ENCODE results near the gene LEO1.
A peak's percentile ranks its signal among the peaks of the same experiment; 100 is the strongest.

The LEO1 gene

GRCh38 chr15:51971375-51972133, at the start of gene LEO1:
Gene LEO1, minus strand, starts transcription at chr15:51971778. Its CDS starts 33 bp downstream, at chr15:51971745.
- DNase-seq (ENCODE audit: low spot score), result peak; percentile 95

- peak; percentile 86 for DNase-seq (ENCODE audit: low spot score)
These were observed 49.6 kb upstream of the LEO1 start for GRCh38 chr15:52021128-52021671.

- no peak for DNase-seq (ENCODE audit: low spot score)
These were observed 48.9 kb upstream of the LEO1 start for GRCh38 chr15:52020221-52021085.

GRCh38 chr15:52019394-52020220, 48.0 kb upstream of the LEO1 start:
- DNase-seq (ENCODE audit: low spot score), result peak; percentile 87

GRCh38 chr15:52018693-52019393, 47.3 kb upstream of the LEO1 start, which contains the start of gene MAPK6:
Gene MAPK6, plus strand, starts transcription at chr15:52019219. Its CDS starts 27,242 bp downstream, at chr15:52046461.
- DNase-seq (ENCODE audit: low spot score), result peak; percentile 83

- DNase-seq (ENCODE audit: low spot score), result no peak
These were observed 46.7 kb upstream of the LEO1 start for GRCh38 chr15:52018244-52018643.

- DNase-seq (ENCODE audit: low spot score), result no peak
These were observed 44.7 kb upstream of the LEO1 start for GRCh38 chr15:52016316-52016715.

- DNase-seq (ENCODE audit: low spot score), result no peak
These were observed 43.0 kb upstream of the LEO1 start for GRCh38 chr15:52014616-52015015.

GRCh38 chr15:52013151-52013791, 41.7 kb upstream of the LEO1 start:
- peak; percentile 75 for DNase-seq (ENCODE audit: low spot score)

- no peak for DNase-seq (ENCODE audit: low spot score)
These were observed 40.6 kb upstream of the LEO1 start for GRCh38 chr15:52012210-52012609.

- no peak for DNase-seq (ENCODE audit: low spot score)
These were observed 40.1 kb upstream of the LEO1 start for GRCh38 chr15:52011711-52012144.

GRCh38 chr15:52010633-52011595, 39.3 kb upstream of the LEO1 start:
- DNase-seq (ENCODE audit: low spot score), result peak; percentile 77

- peak; percentile 61 for DNase-seq (ENCODE audit: low spot score)
These were observed 37.3 kb upstream of the LEO1 start for GRCh38 chr15:52008698-52009434.

GRCh38 chr15:52008359-52008697, 36.8 kb upstream of the LEO1 start:
- DNase-seq (ENCODE audit: low spot score), result no peak

GRCh38 chr15:52006702-52007340, 35.2 kb upstream of the LEO1 start:
- DNase-seq (ENCODE audit: low spot score), result no peak

- DNase-seq (ENCODE audit: low spot score), result peak; percentile 85
These were observed 34.4 kb upstream of the LEO1 start for GRCh38 chr15:52005748-52006701.

GRCh38 chr15:52004806-52005205, 33.2 kb upstream of the LEO1 start:
- no peak for DNase-seq (ENCODE audit: low spot score)

Data from kidney capillary endothelial cell (primary cell).